ENCODE data around the gene ADCK1. TPM values are rescaled to one million over a fixed set of nuclear protein-coding genes. Genes with fewer than 3 reads are reported as not detected.
A peak's percentile ranks its signal among the peaks of the same experiment; 100 is the strongest.

Gene ADCK1
- total RNA-seq, 4 donors from 2014 or later = 4.2 to 10.7 (median 6.2) TPM

DNA sequence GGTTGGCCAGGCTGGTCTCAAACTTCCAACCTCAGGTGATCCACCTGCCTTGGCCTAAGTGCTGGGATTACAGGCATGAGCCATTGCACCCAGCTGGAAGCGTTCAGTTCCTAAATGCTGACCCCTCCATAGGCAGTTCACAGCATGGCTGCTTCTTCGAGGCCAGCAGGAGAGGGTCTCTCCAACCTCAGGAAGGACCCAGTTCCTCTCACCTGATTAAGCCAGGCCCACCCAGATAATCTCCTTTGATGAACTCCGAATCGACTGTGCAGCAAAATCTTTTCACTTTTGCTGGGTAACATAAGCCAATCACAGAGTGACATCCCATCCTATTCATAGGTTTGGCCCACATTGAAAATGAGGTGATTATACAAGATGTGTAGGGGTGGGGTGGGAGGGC, 165.1 kb downstream of the ADCK1 start:
- no peak for TF ChIP-seq CTCF (IDR thresholded peaks at IDR 0.05)
- DNase-seq (ENCODE audit: low spot score) = no peak
- no peak for ATAC-seq (ENCODE audit: low FRiP score)

- no peak for TF ChIP-seq CTCF (IDR thresholded peaks at IDR 0.05)
- DNase-seq (ENCODE audit: low spot score) (no peak), ATAC-seq (ENCODE audit: low FRiP score) (peak; percentile 70)
Observed at GRCh38 chr14:77965919-77966435, 166.1 kb downstream of the ADCK1 start.

DNA sequence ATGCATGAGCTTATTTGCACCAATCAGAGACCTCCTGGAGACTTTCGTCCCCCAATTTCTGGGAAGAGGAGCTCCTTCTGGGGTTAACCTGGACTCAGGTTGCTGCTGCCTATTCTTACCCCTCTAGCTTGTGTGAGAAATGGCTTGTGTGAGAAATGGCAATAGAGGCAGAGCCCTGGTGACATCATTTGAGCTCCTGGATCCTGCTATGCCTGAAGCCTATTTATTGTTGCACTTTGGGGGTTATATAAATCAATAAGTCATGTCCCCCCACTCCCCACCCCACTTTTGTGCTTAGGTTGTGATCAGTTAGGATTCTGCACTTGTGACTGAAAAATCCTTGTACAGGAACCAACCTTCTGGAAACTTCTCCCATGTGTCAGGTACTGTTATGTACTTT, 167.2 kb downstream of the ADCK1 start:
- TF ChIP-seq CTCF (IDR thresholded peaks at IDR 0.05) = no peak
- ATAC-seq (ENCODE audit: low FRiP score) = no peak
- DNase-seq (ENCODE audit: low spot score) = no peak

- DNase-seq (ENCODE audit: low spot score) (no peak), ATAC-seq (ENCODE audit: low FRiP score) (no peak)
- no peak for TF ChIP-seq CTCF (IDR thresholded peaks at IDR 0.05)
Observed at GRCh38 chr14:77970646-77971045, 170.7 kb downstream of the ADCK1 start.

- TF ChIP-seq CTCF (IDR thresholded peaks at IDR 0.05) = no peak
- no peak for DNase-seq (ENCODE audit: low spot score)
- no peak for ATAC-seq (ENCODE audit: low FRiP score)
Observed at GRCh38 chr14:77973246-77973645, 173.3 kb downstream of the ADCK1 start.

- ATAC-seq (ENCODE audit: low FRiP score) (no peak), DNase-seq (ENCODE audit: low spot score) (no peak)
- TF ChIP-seq CTCF (IDR thresholded peaks at IDR 0.05) = no peak
Observed at GRCh38 chr14:77976591-77976990, 176.7 kb downstream of the ADCK1 start.

GRCh38 chr14:77979171-77979570, 179.3 kb downstream of the ADCK1 start:
- no peak for ATAC-seq (ENCODE audit: low FRiP score)
- TF ChIP-seq CTCF (IDR thresholded peaks at IDR 0.05) = no peak
- DNase-seq (ENCODE audit: low spot score) = no peak

Measured in omental fat pad (tissue), 4 donors.